H9 (cell line): ENCODE measurements around the gene ST6GALNAC6. TPM values are rescaled to one million over a fixed set of nuclear protein-coding genes. Genes with fewer than 3 reads are reported as not detected.

Source experiments
- DNase-seq: peaks from one replicate; pipeline ENCODE4 v3.0.0-alpha.2; 2017
- H2AFZ ChIP-seq: one replicate; pipeline ENCODE4 v1.6.1; 2013; ENCODE audit warnings: mild to moderate bottlenecking, low read length, control low read depth, moderate library complexity
- H2AK5ac ChIP-seq: 2 replicates; pipeline ENCODE4 v1.6.1; 2013; ENCODE audit warnings: low read length, control low read depth, mixed read lengths; ENCODE audit not compliant: insufficient read length
- H2BK120ac ChIP-seq: one replicate; pipeline ENCODE4 v1.6.1; 2013; ENCODE audit warnings: low read depth, mild to moderate bottlenecking, low read length, control low read depth, inconsistent platforms; ENCODE audit not compliant: poor library complexity, severe bottlenecking
- H2BK12ac ChIP-seq: 2 replicates; pipeline ENCODE4 v1.6.1; 2013; ENCODE audit warnings: low read length, control low read depth, mixed read lengths, low read depth; ENCODE audit not compliant: insufficient read length
- H2BK15ac ChIP-seq: 2 replicates; pipeline ENCODE4 v1.6.1; 2013; ENCODE audit warnings: low read depth, low read length, control low read depth
- H2BK20ac ChIP-seq: one replicate; pipeline ENCODE4 v1.6.1; 2013; ENCODE audit warnings: low read depth, mild to moderate bottlenecking, low read length, control low read depth, inconsistent platforms; ENCODE audit not compliant: poor library complexity, severe bottlenecking
- H2BK5ac ChIP-seq: 2 replicates; pipeline ENCODE4 v1.6.1; 2013; ENCODE audit warnings: low read length, control low read depth, mixed read lengths; ENCODE audit not compliant: insufficient read length
- H3K14ac ChIP-seq: 2 replicates; pipeline ENCODE4 v1.6.1; 2013; ENCODE audit warnings: low read length, control low read depth; ENCODE audit not compliant: insufficient read depth
- H3K18ac ChIP-seq: 2 replicates; pipeline ENCODE4 v1.6.1; 2013; ENCODE audit warnings: low read depth, mild to moderate bottlenecking, mixed read lengths, low read length, control low read depth; ENCODE audit not compliant: insufficient read length
- H3K23ac ChIP-seq: 2 replicates; pipeline ENCODE4 v1.6.1; 2013; ENCODE audit warnings: low read length, control low read depth, mixed read lengths, low read depth; ENCODE audit not compliant: insufficient read length
- H3K23me2 ChIP-seq: 2 replicates; pipeline ENCODE4 v1.6.1; 2013; ENCODE audit warnings: low read depth, mild to moderate bottlenecking, mixed read lengths, low read length, control low read depth; ENCODE audit not compliant: insufficient read length, poor library complexity, severe bottlenecking
- H3K27ac ChIP-seq: 2 replicates; pipeline ENCODE4 v1.5.1; 2013; ENCODE audit warnings: low read length, control low read depth, mixed read lengths, low read depth; ENCODE audit not compliant: insufficient read length
- H3K27me3 ChIP-seq: 2 replicates; pipeline ENCODE4 v1.6.1; 2013; ENCODE audit warnings: low read length, control low read depth, inconsistent platforms; ENCODE audit not compliant: insufficient read depth
- H3K4ac ChIP-seq: 2 replicates; pipeline ENCODE4 v1.6.1; 2013; ENCODE audit warnings: low read depth, mild to moderate bottlenecking, control low read depth, inconsistent platforms, low read length, moderate library complexity
- H3K4me1 ChIP-seq: 2 replicates; pipeline ENCODE4 v1.6.1; 2013; ENCODE audit warnings: low read length, control low read depth, inconsistent platforms; ENCODE audit not compliant: insufficient read depth
- H3K4me2 ChIP-seq: 2 replicates; pipeline ENCODE4 v1.6.1; 2013; ENCODE audit warnings: low read length, control low read depth, mixed read lengths; ENCODE audit not compliant: insufficient read length, insufficient read depth
- H3K56ac ChIP-seq: 2 replicates; pipeline ENCODE4 v1.6.1; 2013; ENCODE audit warnings: low read depth, mild to moderate bottlenecking, mixed read lengths, low read length, control low read depth; ENCODE audit not compliant: insufficient read length
- H3K79me1 ChIP-seq: 2 replicates; pipeline ENCODE4 v1.6.1; 2013; ENCODE audit warnings: low read depth, mild to moderate bottlenecking, moderate library complexity, low read length, control low read depth, inconsistent platforms; ENCODE audit not compliant: insufficient read depth, poor library complexity, severe bottlenecking
- H3K79me2 ChIP-seq: 2 replicates; pipeline ENCODE4 v1.6.1; 2013; ENCODE audit warnings: low read length, control low read depth, inconsistent platforms; ENCODE audit not compliant: insufficient read depth
- H3K9ac ChIP-seq: 2 replicates; pipeline ENCODE4 v1.6.1; 2013; ENCODE audit warnings: low read length, control low read depth, mixed read lengths; ENCODE audit not compliant: insufficient read length; ENCODE audit errors: extremely low read depth
- H3K9me3 ChIP-seq: one replicate; pipeline ENCODE4 v1.6.1; 2013; ENCODE audit warnings: low read depth, low read length, inconsistent platforms; ENCODE audit not compliant: control insufficient read depth
- H3T11ph ChIP-seq: one replicate; pipeline ENCODE4 v1.6.1; 2013; ENCODE audit warnings: mild to moderate bottlenecking, low read length, control low read depth, inconsistent platforms
- H4K20me1 ChIP-seq: one replicate; pipeline ENCODE4 v1.6.1; 2013; ENCODE audit not compliant: control insufficient read depth, insufficient read length, insufficient read depth
- H4K5ac ChIP-seq: 2 replicates; pipeline ENCODE4 v1.6.1; 2013; ENCODE audit warnings: low read depth, mild to moderate bottlenecking, mixed read lengths, low read length, control low read depth; ENCODE audit not compliant: insufficient read length
- H4K8ac ChIP-seq: replicated peaks from 2 replicates; pipeline ENCODE4 v1.6.1; 2013; ENCODE audit warnings: low read length, control low read depth, mixed read lengths, low read depth; ENCODE audit not compliant: insufficient read length
- H4K91ac ChIP-seq: 2 replicates; pipeline ENCODE4 v1.6.1; 2013; ENCODE audit warnings: low read depth, mild to moderate bottlenecking, moderate library complexity, mixed read lengths, low read length, control low read depth; ENCODE audit not compliant: insufficient read length
- H3K27ac Mint-ChIP-seq, 3 experiments: 2 replicates in 2 of 3; 3 replicates in 1 of 3; pipeline ENCODE4 v1.8.0; 2020 to 2021; ENCODE audit warnings: mixed read lengths in 3 of 3, mild to moderate bottlenecking in 1 of 3, moderate library complexity in 1 of 3
- H3K27me3 Mint-ChIP-seq: 2 replicates; pipeline ENCODE4 v1.8.0; 2021; ENCODE audit warnings: low read depth, mild to moderate bottlenecking, moderate library complexity, mixed read lengths
- H3K36me3 Mint-ChIP-seq, 3 experiments: 2 replicates in 2 of 3; 3 replicates in 1 of 3; pipeline ENCODE4 v1.8.0; 2020 to 2021; ENCODE audit warnings: low read depth in 3 of 3, mixed read lengths in 3 of 3; ENCODE audit not compliant: insufficient read depth in 1 of 3
- H3K4me1 Mint-ChIP-seq, 2 experiments: 2 replicates each; pipeline ENCODE4 v1.8.0; 2020; ENCODE audit warnings: mixed read lengths in 2 of 2
- H3K4me3 Mint-ChIP-seq, 2 experiments: 2 replicates in 1 of 2; 3 replicates in 1 of 2; pipeline ENCODE4 v1.8.0; 2020 to 2021; ENCODE audit warnings: mild to moderate bottlenecking in 2 of 2, mixed read lengths in 2 of 2, moderate library complexity in 1 of 2
- H3K9me3 Mint-ChIP-seq, 2 experiments: 2 replicates in 1 of 2; 3 replicates in 1 of 2; pipeline ENCODE4 v1.8.0; 2020; ENCODE audit warnings: mild to moderate bottlenecking in 2 of 2, mixed read lengths in 2 of 2, moderate library complexity in 1 of 2
- CTCF ChIP-seq: fragments of 200-600 bp; sonication (generic); conservative IDR thresholded peaks from 3 replicates; pipeline ENCODE4 v1.8.0; 2021; ENCODE audit warnings: antibody characterized with exemption, mild to moderate bottlenecking
- WGBS: extraction: QIAGEN DNeasy Blood & Tissue Kit; methylation state at CpG from one replicate; pipeline ENCODE4 v1.1.7; 2013; ENCODE audit warnings: missing lambda C conversion rate, low lambda C conversion rate, mixed read lengths; ENCODE audit not compliant: insufficient read length; ENCODE audit errors: extremely low coverage; 5-methylcytosine and 5-hydroxymethylcytosine counted together
- total RNA-seq: library from RNA; stranded (reverse); gene quantifications from 2 replicates; pipeline ENCODE4 v1.2.1, GENCODE V29; 2021

ST6GALNAC6 gene
- total RNA-seq, 1 experiment from 2014 or later = 29.8 TPM

- peaks cover 2 to 9% of the 10 kb centered on the region in 2 experiments; a peak in 2 of 4 replicates for H3K4me1 Mint-ChIP-seq
- Histone ChIP-seq H4K91ac (no peak overlapping the region), H4K8ac (no peak overlapping the region), H2AK5ac (no peak overlapping the region), H3K23me2 (peaks cover 3% of the 10 kb centered on the region), H3K79me2 (no peaks in the 10 kb centered on the region), H3K4me1 (no peaks in the 10 kb centered on the region), H3K79me1 (no peaks in the 10 kb centered on the region), H2BK12ac (no peak overlapping the region), H3K9me3 (no peaks in the 10 kb centered on the region), H3K56ac (no peak overlapping the region), H2BK5ac (no peak overlapping the region), H3K14ac (no peak overlapping the region), H4K20me1 (no peaks in the 10 kb centered on the region), H3K27ac (no peak overlapping the region), H3K4me2 (no peak overlapping the region), H3T11ph (no peak overlapping the region), H3K9ac (no peak overlapping the region), H3K27me3 (no peaks in the 10 kb centered on the region), H4K5ac (no peak overlapping the region), H3K18ac (no peak overlapping the region), H2BK15ac (no peak overlapping the region), H2BK20ac (no peak overlapping the region), H2AFZ (no peak overlapping the region), H2BK120ac (no peak overlapping the region), H3K23ac (no peak overlapping the region), H3K4ac (no peak overlapping the region)
- no peak overlapping the region for H3K4me3 Mint-ChIP-seq
- no CpG with 5 or more reads among the region's 4 CpGs for WGBS
- no peaks in the 10 kb centered on the region; the same call in none of the 2 replicates for H3K27me3 Mint-ChIP-seq
- H3K27ac Mint-ChIP-seq = no peak overlapping the region
- DNase-seq = no peak
- H3K36me3 Mint-ChIP-seq = no peaks in the 10 kb centered on the region
- no peak for TF ChIP-seq CTCF
- no peaks in the 10 kb centered on the region for H3K9me3 Mint-ChIP-seq
These were observed 42.1 kb downstream of the ST6GALNAC6 start for GRCh38 chr9:127857278-127857677.
